Right atrium auricular region (tissue), 2 donors: ENCODE measurements around the gene CNOT6L. TPM values are rescaled to one million over a fixed set of nuclear protein-coding genes. Genes with fewer than 3 reads are reported as not detected.
A peak's percentile ranks its signal among the peaks of the same experiment; 100 is the strongest.

Experiments
- DNase-seq: peaks from one replicate; pipeline ENCODE4 v3.0.0-alpha.2; 2019; ENCODE audit warnings: low spot score
- H3K27ac ChIP-seq, 2 donors: fragments of 200-600 bp; sonication (generic); 1 replicate in 1 of 2; 2 replicates in 1 of 2; pipeline ENCODE4 v1.5.1; 2016 to 2019
- H3K27me3 ChIP-seq, 2 donors: fragments of 200-600 bp; sonication (generic); one replicate each; pipeline versions ENCODE4 v1.5.1 to v1.6.0; 2017 to 2019
- H3K36me3 ChIP-seq: fragments of 200-600 bp; sonication (generic); one replicate; pipeline ENCODE4 v1.5.1; 2016
- H3K4me1 ChIP-seq, 2 donors: fragments of 200-600 bp; sonication (generic); one replicate each; pipeline versions ENCODE4 v1.5.1 to v1.6.0; 2017 to 2019
- H3K4me3 ChIP-seq, 2 donors: fragments of 200-600 bp; sonication (generic); 1 replicate in 1 of 2; 2 replicates in 1 of 2; pipeline ENCODE4 v1.5.1; 2017 to 2019; ENCODE audit warnings: mild to moderate bottlenecking in 1 of 2, moderate library complexity in 1 of 2
- H3K9me3 ChIP-seq, 2 donors: fragments of 200-600 bp; sonication (generic); one replicate each; pipeline ENCODE4 v1.5.1; 2019
- total RNA-seq, 2 donors: library from RNA; depleted of rRNA; stranded (reverse); fragments of >200 nt; gene quantifications; one replicate each; pipeline ENCODE4 v1.1.0, GENCODE V29; 2016
- TF ChIP-seq, protein P1 (sequence below), 2 donors: fragments of 200-600 bp; sonication (generic); IDR thresholded peaks; one replicate each; pipeline ENCODE4 v1.5.1; 2019; ENCODE audit warnings: antibody characterized with exemption in 2 of 2

Gene CNOT6L
- total RNA-seq, 2 donors from 2014 or later, result 11.4 to 14.3 TPM

DNA sequence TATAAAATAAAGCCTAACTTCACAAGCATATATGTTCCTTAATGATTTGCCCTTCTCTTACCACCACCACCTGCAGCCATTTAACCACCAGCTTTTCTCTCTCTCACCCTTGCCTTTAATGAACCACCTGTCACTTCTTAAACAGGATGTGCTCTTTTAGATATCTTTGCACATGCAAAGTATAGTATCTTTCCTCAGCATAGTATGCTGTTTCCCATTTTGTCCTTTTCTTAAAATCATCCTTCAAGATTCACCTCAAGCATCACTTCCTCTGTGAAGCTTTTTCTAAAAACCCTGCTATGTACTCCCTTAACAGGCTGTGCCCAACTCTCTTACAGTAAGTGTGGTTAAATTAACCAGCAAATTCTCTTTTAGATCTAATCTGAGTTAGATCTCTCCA lies 8.2 kb upstream of the CNOT6L start:
- Histone ChIP-seq H3K4me1 (no peaks in the 10 kb centered on the region), H3K27ac (no peak overlapping the region), H3K27me3 (no peaks in the 10 kb centered on the region), H3K36me3 (no peaks in the 10 kb centered on the region), H3K9me3 (no peaks in the 10 kb centered on the region), H3K4me3 (no peak overlapping the region)
- no peak for DNase-seq
- TF ChIP-seq, protein P1, sequence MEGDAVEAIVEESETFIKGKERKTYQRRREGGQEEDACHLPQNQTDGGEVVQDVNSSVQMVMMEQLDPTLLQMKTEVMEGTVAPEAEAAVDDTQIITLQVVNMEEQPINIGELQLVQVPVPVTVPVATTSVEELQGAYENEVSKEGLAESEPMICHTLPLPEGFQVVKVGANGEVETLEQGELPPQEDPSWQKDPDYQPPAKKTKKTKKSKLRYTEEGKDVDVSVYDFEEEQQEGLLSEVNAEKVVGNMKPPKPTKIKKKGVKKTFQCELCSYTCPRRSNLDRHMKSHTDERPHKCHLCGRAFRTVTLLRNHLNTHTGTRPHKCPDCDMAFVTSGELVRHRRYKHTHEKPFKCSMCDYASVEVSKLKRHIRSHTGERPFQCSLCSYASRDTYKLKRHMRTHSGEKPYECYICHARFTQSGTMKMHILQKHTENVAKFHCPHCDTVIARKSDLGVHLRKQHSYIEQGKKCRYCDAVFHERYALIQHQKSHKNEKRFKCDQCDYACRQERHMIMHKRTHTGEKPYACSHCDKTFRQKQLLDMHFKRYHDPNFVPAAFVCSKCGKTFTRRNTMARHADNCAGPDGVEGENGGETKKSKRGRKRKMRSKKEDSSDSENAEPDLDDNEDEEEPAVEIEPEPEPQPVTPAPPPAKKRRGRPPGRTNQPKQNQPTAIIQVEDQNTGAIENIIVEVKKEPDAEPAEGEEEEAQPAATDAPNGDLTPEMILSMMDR (IDR thresholded peaks at IDR 0.05), result no peak

DNA sequence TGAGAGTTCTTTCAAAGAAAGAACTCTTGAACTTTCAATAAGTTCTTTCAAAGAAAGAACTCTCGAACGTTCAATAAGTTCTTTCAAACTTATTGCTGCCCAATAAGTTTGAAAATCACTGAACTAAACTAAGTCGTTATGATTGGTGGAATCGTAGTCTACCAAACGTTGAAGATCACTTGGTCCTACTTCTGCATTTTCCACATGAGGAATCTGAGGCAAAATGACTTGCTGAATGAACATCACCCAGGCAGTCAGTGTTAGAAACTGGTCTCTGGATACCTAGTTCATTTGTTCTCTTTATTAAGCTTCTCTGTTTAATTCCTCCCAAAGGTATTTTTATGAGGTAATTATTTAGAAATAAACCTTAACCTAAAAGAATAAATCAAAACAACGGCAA lies 7.1 kb upstream of the CNOT6L start:
- no peaks in the 10 kb centered on the region for H3K36me3 ChIP-seq
- H3K4me3 ChIP-seq, result no peak overlapping the region
- H3K27ac ChIP-seq, result no peak overlapping the region
- H3K9me3 ChIP-seq, result no peaks in the 10 kb centered on the region
- peaks cover 0 to 6% of the 10 kb centered on the region in 2 donors for H3K4me1 ChIP-seq
- H3K27me3 ChIP-seq, result no peaks in the 10 kb centered on the region
- TF ChIP-seq, protein P1 (IDR thresholded peaks at IDR 0.05), result no peak
- DNase-seq, result no peak

DNA sequence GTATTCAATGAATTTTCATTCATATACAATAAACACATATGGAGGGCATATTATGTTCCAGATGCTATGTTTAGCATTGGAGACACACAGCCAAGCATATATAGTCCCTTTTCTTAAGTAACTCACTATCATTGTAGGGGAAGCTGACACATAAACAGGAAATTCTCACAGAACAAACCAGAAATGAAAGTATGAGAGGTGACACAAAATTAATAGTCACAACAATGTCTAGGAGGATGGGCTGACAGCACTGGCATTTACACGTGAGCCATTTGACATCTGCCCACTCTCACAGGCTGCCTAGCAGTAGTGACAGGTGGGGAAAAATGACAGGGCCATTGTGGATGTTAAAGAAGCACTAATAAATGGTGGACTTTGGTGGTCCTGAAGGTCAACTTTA lies 2.6 kb upstream of the CNOT6L start:
- no peak for DNase-seq

DNA sequence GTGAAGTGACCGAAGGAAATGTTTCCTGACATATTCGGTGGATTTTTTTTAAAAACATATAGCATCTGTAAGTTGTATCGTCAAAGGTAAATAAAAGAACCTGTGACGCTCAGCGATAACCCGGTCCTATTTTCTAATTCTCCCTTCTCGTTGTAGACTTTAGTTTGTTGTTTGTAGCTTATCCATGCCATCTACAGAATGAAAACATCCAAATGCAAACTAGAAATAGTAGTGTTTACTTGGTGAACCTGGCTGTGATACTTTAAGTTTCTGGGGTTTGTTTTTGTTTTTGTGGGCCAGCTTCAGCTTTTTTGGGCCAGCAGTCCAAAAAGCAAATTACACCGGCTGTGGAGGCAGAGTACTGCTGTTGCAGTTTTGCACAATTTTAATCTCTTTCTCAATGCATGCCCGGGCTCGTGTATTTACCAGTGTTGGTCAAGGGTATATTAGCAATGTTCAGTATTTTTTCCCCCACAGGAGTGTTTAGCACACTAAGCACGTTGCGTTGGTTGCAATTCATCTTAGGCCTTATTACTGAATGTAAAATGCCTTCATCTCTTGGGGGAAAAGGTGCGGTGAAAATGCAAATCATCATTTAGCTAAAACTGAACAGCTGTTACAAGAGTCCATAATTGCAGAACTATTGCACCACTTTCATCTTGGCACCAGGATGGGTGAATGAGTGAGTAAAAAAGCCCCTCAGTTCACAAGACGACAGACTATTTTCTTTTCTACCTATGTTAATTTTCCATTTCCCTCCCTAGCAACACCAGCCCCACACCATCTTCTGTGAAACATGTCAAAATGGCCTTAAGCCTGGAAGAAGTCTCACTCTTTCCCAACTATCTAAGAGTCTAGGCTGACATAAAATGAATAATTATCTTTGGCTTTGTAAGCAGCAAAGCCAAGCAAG lies 1.7 kb upstream of the CNOT6L start:
- Histone ChIP-seq H3K27ac (peak overlapping the region; percentile 99), H3K9me3 (no peaks in the 10 kb centered on the region), H3K4me1 (peaks cover 0 to 22% of the 10 kb centered on the region in 2 donors), H3K27me3 (no peaks in the 10 kb centered on the region), H3K36me3 (no peaks in the 10 kb centered on the region), H3K4me3 (peak overlapping the region; percentile 84 to 87)
- DNase-seq, result no peak
- TF ChIP-seq, protein P1 (IDR thresholded peaks at IDR 0.05), result no peak

More for the DNA sequence above, 2.6 kb upstream of the CNOT6L start:
- peaks cover 0 to 21% of the 10 kb centered on the region in 2 donors for H3K4me1 ChIP-seq
- no peaks in the 10 kb centered on the region for H3K27me3 ChIP-seq
- H3K36me3 ChIP-seq, result no peaks in the 10 kb centered on the region
- no peaks in the 10 kb centered on the region for H3K9me3 ChIP-seq
- peak overlapping the region in 1 of 2 donors; percentile 99 for H3K27ac ChIP-seq
- no peak overlapping the region for H3K4me3 ChIP-seq
- TF ChIP-seq, protein P1 (IDR thresholded peaks at IDR 0.05), result no peak

DNA sequence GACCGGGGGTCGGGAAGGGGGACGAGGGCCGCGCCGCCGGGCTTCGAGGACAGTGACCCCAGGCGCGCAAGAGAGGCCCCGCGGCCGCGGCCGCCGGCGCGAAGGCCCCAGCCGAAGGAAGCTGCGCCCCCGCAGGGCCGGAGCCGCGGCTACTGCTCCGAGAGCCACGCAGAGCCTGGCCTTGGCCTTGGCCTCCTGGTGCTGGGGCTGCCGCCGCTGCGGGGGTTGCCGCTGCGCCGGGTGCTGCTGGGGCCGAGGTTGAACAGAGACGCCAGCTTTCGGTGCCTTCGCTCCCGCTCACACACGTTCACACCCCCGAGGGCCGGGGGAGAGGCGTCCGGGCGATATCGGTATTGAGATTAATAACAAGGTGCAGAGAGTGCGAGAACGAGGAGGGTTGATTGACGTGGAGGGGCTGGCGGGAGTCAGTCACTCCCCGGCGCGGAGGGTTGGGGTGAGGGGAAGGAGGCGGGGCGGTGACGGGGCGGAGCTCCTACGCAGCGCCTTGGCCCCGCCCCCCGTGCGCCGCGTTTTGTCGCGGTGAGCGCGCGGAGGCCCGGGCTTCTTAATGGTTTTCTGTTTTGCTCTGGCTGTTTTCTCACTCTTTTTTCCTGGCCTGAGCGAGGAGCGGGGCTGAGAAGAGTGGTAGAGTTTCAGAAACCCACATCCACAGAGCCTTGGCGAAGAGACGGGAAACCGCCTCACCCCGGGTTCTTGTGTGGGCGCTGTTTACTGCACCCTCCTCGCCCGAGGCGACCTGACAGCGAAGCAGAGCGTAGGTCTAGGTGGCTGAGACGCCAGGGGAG lies 878 bp upstream of the CNOT6L start:
- peak; percentile 91 for DNase-seq
- H3K4me1 ChIP-seq, result peaks cover 0 to 30% of the 10 kb centered on the region in 2 donors
- no peaks in the 10 kb centered on the region for H3K36me3 ChIP-seq
- H3K27ac ChIP-seq, result peak overlapping the region; percentile 99
- peak overlapping the region; percentile 84 to 87 for H3K4me3 ChIP-seq
- TF ChIP-seq, protein P1 (IDR thresholded peaks at IDR 0.05), result no peak
- no peaks in the 10 kb centered on the region for H3K27me3 ChIP-seq
- H3K9me3 ChIP-seq, result no peaks in the 10 kb centered on the region
